Thoracic aorta (tissue), 2 donors: ENCODE results near the gene DCHS2. TPM values are rescaled to one million over a fixed set of nuclear protein-coding genes. Genes with fewer than 3 reads are reported as not detected.

ENCODE experiments used
- ATAC-seq: fragments of 150-250 bp; one replicate; pipeline ENCODE4 v1.8.0; 2017; ENCODE audit warnings: low read depth; ENCODE audit not compliant: insufficient number of reproducible peaks, low FRiP score
- DNase-seq: peaks from one replicate; pipeline ENCODE4 v3.0.0-alpha.2; 2020; ENCODE audit warnings: low spot score
- H3K27ac ChIP-seq, 2 donors: fragments of 200-600 bp; sonication (generic); 1 replicate in 1 of 2; 2 replicates in 1 of 2; pipeline ENCODE4 v1.5.1; 2016; ENCODE audit warnings: mild to moderate bottlenecking in 2 of 2, moderate library complexity in 2 of 2
- H3K27me3 ChIP-seq: fragments of 200-600 bp; sonication (generic); replicated peaks from 2 replicates; pipeline ENCODE4 v1.6.0; 2016; ENCODE audit warnings: mild to moderate bottlenecking; ENCODE audit not compliant: insufficient read depth
- H3K36me3 ChIP-seq: fragments of 200-600 bp; sonication (generic); one replicate; pipeline ENCODE4 v1.5.1; 2016
- H3K4me1 ChIP-seq, 2 donors: fragments of 200-600 bp; sonication (generic); 1 replicate in 1 of 2; 2 replicates in 1 of 2; pipeline versions ENCODE4 v1.5.1 to v1.6.0; 2016; ENCODE audit warnings: low read depth in 2 of 2, mild to moderate bottlenecking in 1 of 2; ENCODE audit not compliant: control insufficient read depth in 1 of 2
- H3K4me3 ChIP-seq: fragments of 200-600 bp; sonication (generic); 2 replicates; pipeline ENCODE4 v1.5.1; 2016; ENCODE audit warnings: mild to moderate bottlenecking
- H3K9me3 ChIP-seq: fragments of 200-600 bp; sonication (generic); 2 replicates; pipeline ENCODE4 v1.5.1; 2016
- CTCF ChIP-seq: fragments of 200-600 bp; sonication (generic); IDR thresholded peaks from one replicate; pipeline ENCODE4 v1.5.1; 2019; ENCODE audit warnings: antibody characterized with exemption
- total RNA-seq, 2 donors: library from RNA; depleted of rRNA; stranded (reverse); fragments of >200 nt; gene quantifications; one replicate each; pipeline versions ENCODE4 v1.1.0 to v1.2.3, GENCODE V29; 2016

Gene DCHS2
- total RNA-seq, 2 donors from 2014 or later = 0.35 TPM; not detected in 1

DNA sequence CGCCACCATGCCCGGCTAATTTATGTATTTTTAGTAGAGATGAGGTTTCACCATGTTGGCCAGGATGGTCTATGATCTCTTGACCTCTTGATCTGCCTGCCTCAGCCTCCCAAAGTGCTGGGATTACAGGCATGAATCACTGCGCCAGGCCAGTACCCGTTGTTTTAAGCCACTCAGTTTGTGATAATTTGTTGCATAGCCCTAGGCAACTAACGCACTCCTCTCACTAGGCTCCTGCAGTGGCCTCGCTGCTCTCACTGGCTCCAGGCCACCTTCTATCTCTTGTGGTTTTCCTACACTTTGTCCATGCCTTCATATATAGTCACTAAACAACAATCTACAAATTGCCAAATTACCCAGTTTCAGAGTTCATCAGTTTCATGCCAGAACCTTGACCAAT lies 58.1 kb downstream of the DCHS2 start:
- no peak for TF ChIP-seq CTCF
- H3K4me1 ChIP-seq = no peaks in the 10 kb centered on the region

DNA sequence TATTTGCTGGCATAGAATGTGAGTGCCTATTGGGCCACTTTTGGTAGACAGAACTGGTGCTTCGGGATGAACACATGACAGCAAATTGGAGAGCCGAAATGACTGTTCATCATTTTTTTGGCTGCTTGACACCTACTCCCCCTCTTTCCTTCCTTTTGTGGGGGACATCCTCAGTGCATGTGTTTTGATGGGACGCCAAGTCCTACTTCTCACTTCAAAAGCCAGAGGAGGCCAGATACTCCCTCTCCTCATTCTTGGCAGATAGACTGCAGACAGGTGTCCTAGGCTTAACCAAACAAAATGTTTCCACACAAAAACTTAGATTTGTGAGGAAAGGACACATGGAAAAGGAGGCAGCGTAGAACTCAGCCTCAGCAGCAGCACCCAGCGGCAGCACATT lies 62.4 kb downstream of the DCHS2 start:
- H3K4me1 ChIP-seq = no peaks in the 10 kb centered on the region
- no peaks in the 10 kb centered on the region for H3K9me3 ChIP-seq
- no peaks in the 10 kb centered on the region for H3K36me3 ChIP-seq
- no peak for ATAC-seq
- no peak overlapping the region for H3K27ac ChIP-seq
- no peak overlapping the region for H3K4me3 ChIP-seq
- TF ChIP-seq CTCF = no peak
- DNase-seq = no peak
- H3K27me3 ChIP-seq = no peaks in the 10 kb centered on the region

More for the DNA sequence above, 58.1 kb downstream of the DCHS2 start:
- Histone ChIP-seq H3K27ac (no peak overlapping the region), H3K4me3 (no peak overlapping the region), H3K36me3 (no peaks in the 10 kb centered on the region), H3K9me3 (no peaks in the 10 kb centered on the region), H3K27me3 (no peaks in the 10 kb centered on the region)
- ATAC-seq (no peak), DNase-seq (no peak)

GRCh38 chr4:154427149-154427548 lies 64.5 kb downstream of the DCHS2 start:
- Histone ChIP-seq H3K27ac (no peak overlapping the region), H3K36me3 (no peaks in the 10 kb centered on the region), H3K4me1 (no peaks in the 10 kb centered on the region), H3K27me3 (no peaks in the 10 kb centered on the region), H3K4me3 (no peak overlapping the region), H3K9me3 (no peaks in the 10 kb centered on the region)
- no peak for DNase-seq
- TF ChIP-seq CTCF = no peak
- ATAC-seq = no peak

GRCh38 chr4:154425514-154425913 lies 66.1 kb downstream of the DCHS2 start:
- no peak overlapping the region for H3K27ac ChIP-seq
- no peak overlapping the region for H3K4me3 ChIP-seq
- H3K27me3 ChIP-seq = no peaks in the 10 kb centered on the region
- H3K36me3 ChIP-seq = no peaks in the 10 kb centered on the region
- TF ChIP-seq CTCF = no peak
- no peaks in the 10 kb centered on the region for H3K4me1 ChIP-seq
- no peak for DNase-seq
- no peak for ATAC-seq
- H3K9me3 ChIP-seq = no peaks in the 10 kb centered on the region

DNA sequence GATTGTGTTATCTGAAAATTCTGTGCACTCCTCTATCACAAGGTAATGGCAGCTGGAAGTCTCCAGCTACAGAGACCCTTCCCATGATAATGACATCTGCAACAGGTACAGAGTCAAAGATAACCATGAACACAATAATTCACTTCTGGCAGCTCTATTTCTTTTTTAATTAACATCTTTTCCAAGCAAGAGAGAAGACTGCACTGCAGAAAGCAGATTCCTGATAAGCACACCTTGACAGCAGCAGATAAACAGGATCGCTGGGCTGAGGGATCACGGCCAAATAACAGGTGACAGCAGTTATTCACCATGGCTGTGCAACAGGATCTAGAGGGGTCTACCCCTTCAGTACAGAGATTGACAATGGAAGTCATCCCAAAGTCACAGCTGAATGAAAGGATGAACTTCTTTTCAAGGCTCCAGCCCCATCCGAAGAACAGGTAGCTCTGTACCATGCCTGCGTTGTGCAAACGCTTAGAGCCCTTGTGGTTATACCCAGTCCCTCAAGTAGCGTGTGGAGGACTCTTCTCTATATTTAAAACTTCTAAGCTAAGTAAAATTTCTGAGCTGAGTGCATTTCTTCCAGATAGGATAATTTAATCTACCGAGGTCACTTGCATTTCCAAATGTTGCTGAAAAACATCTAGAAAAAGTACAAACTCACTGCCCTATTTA lies 66.7 kb downstream of the DCHS2 start:
- DNase-seq = no peak
- Histone ChIP-seq H3K27me3 (no peaks in the 10 kb centered on the region), H3K4me3 (no peak overlapping the region), H3K27ac (no peak overlapping the region), H3K9me3 (no peaks in the 10 kb centered on the region), H3K36me3 (no peaks in the 10 kb centered on the region), H3K4me1 (no peaks in the 10 kb centered on the region)
- TF ChIP-seq CTCF = no peak
- no peak for ATAC-seq
